A673 (cell line): ENCODE data around the gene HS3ST5. TPM values are rescaled to one million over a fixed set of nuclear protein-coding genes. Genes with fewer than 3 reads are reported as not detected.

Experiments
- BruUV-seq: library from RNA; stranded (reverse); fragments of 400-500 nt; replicated peaks from 2 replicates; lab custom pipeline; 2021; lab: Mats Ljungman, UMichigan
- CTCF ChIA-PET: fragments of 300-600 bp; sonication (Branson Sonifier 250); formaldehyde crosslinking; loops from one replicate; lab custom pipeline; 2022; ENCODE audit warnings: antibody characterized with exemption; lab: Charles Lee
- POLR2A ChIA-PET: fragments of 300-600 bp; sonication (Branson Sonifier 250); formaldehyde crosslinking; loops from one replicate; lab custom pipeline; 2022; ENCODE audit warnings: antibody characterized with exemption; ENCODE audit not compliant: low non-redundant PET; lab: Charles Lee
- DNase-seq: peaks from one replicate; pipeline ENCODE4 v3.0.0-alpha.2; 2015; ENCODE audit warnings: low spot score
- H3K27ac ChIP-seq: fragments of 200-600 bp; sonication (generic); 2 replicates; pipeline ENCODE4 v1.5.1; 2016; ENCODE audit warnings: mixed run types, low read depth, mild to moderate bottlenecking, mixed read lengths, antibody characterized with exemption, low read length; ENCODE audit not compliant: poor library complexity, severe bottlenecking
- H3K27me3 ChIP-seq: fragments of 200-600 bp; sonication (generic); replicated peaks from 2 replicates; pipeline ENCODE4 v1.6.1; 2017; ENCODE audit warnings: mixed run types, low read depth, mild to moderate bottlenecking, mixed read lengths, antibody characterized with exemption, low read length; ENCODE audit not compliant: insufficient read depth, poor library complexity
- H3K36me3 ChIP-seq: fragments of 200-600 bp; sonication (generic); 2 replicates; pipeline ENCODE4 v1.6.1; 2016; ENCODE audit warnings: mixed run types, mild to moderate bottlenecking, mixed read lengths, antibody characterized with exemption, low read length; ENCODE audit not compliant: insufficient read depth, poor library complexity, severe bottlenecking
- H3K4me1 ChIP-seq: fragments of 200-600 bp; sonication (generic); 2 replicates; pipeline ENCODE4 v1.6.1; 2017; ENCODE audit warnings: mixed run types, mild to moderate bottlenecking, mixed read lengths, antibody characterized with exemption, low read length; ENCODE audit not compliant: insufficient read depth, poor library complexity, severe bottlenecking
- H3K4me3 ChIP-seq: fragments of 200-600 bp; sonication (generic); 2 replicates; pipeline ENCODE4 v1.5.1; 2016; ENCODE audit warnings: low read depth, mixed run types, mild to moderate bottlenecking, mixed read lengths, low read length; ENCODE audit not compliant: poor library complexity, severe bottlenecking
- H3K9me3 ChIP-seq: fragments of 200-600 bp; sonication (generic); 2 replicates; pipeline ENCODE4 v1.6.1; 2016; ENCODE audit warnings: mixed run types, low read depth, mild to moderate bottlenecking, mixed read lengths, antibody characterized with exemption, low read length; ENCODE audit not compliant: poor library complexity, severe bottlenecking
- CTCF ChIP-seq: fragments of 300-800, 200-600 bp; sonication (generic); conservative IDR thresholded peaks from 2 replicates; pipeline ENCODE4 v1.5.1; 2017; ENCODE audit warnings: low read depth, mild to moderate bottlenecking, antibody characterized with exemption, low read length, moderate library complexity, mixed read lengths
- EZH2 ChIP-seq: fragments of 200-600 bp; sonication (generic); IDR thresholded peaks from 2 replicates; pipeline ENCODE4 v1.6.1; 2017; ENCODE audit warnings: borderline replicate concordance, low read depth, mild to moderate bottlenecking, mixed read lengths, antibody characterized with exemption, low read length; ENCODE audit not compliant: poor library complexity, severe bottlenecking
- intact Hi-C: fragments of 100-400 bp; cut with micrococcal nuclease; formaldehyde crosslinking; loops from one replicate; pipeline ENCODE4 v1.10.0; 2022; ENCODE audit not compliant: unreplicated experiment
- total RNA-seq: library from RNA; stranded (reverse); gene quantifications from 2 replicates; pipeline ENCODE4 v1.2.3, GENCODE V29; 2021

HS3ST5 gene
- total RNA-seq, 1 experiment from 2014 or later = not detected

GRCh38 chr6:114009192-114009591, 333.6 kb downstream of the HS3ST5 start:
- Histone ChIP-seq H3K9me3 (no peaks in the 10 kb centered on the region), H3K4me1 (no peaks in the 10 kb centered on the region), H3K27ac (no peak overlapping the region), H3K36me3 (no peaks in the 10 kb centered on the region), H3K27me3 (no peaks in the 10 kb centered on the region), H3K4me3 (no peak overlapping the region)
- POLR2A ChIA-PET = interaction anchor here (0.6 kb wide), 1 partner anchor 44 kb away, joined by 3 read pairs; no protein-coding TSS in a partner anchor
- TF ChIP-seq CTCF (no peak), EZH2 (no peak)
- BruUV-seq = no TSS peak
- CTCF ChIA-PET = no interaction called here
- intact Hi-C loops = no loop called here
- DNase-seq = no peak

GRCh38 chr6:114008331-114008730, 334.5 kb downstream of the HS3ST5 start:
- Histone ChIP-seq H3K36me3 (no peaks in the 10 kb centered on the region), H3K27ac (no peak overlapping the region), H3K27me3 (no peaks in the 10 kb centered on the region), H3K9me3 (no peaks in the 10 kb centered on the region), H3K4me1 (no peaks in the 10 kb centered on the region), H3K4me3 (no peak overlapping the region)
- intact Hi-C loops = no loop called here
- DNase-seq = no peak
- BruUV-seq = no TSS peak
- ChIA-PET CTCF (no interaction called here), POLR2A (no interaction called here)
- TF ChIP-seq EZH2 = no peak
- TF ChIP-seq CTCF = no peak

- DNase-seq = no peak
- ChIA-PET CTCF (no interaction called here), POLR2A (no interaction called here)
- Histone ChIP-seq H3K9me3 (no peaks in the 10 kb centered on the region), H3K36me3 (no peaks in the 10 kb centered on the region), H3K4me1 (no peaks in the 10 kb centered on the region), H3K27me3 (no peaks in the 10 kb centered on the region), H3K27ac (no peak overlapping the region), H3K4me3 (no peak overlapping the region)
- no TSS peak for BruUV-seq
- intact Hi-C loops = no loop called here
- TF ChIP-seq EZH2 = no peak
- TF ChIP-seq CTCF = no peak
Measured at GRCh38 chr6:114007516-114007915, 335.3 kb downstream of the HS3ST5 start.
